Activated T-cell treated with anti-CD3 and anti-CD28 coated beads for 1 hour (primary cell): Measurements from ENCODE around the gene COASY.
"Not testable (repeated sequence)": the region's sequence is repeated elsewhere in the genome, so short reads cannot be mapped to it uniquely, and the experiment has no call there.

Source experiments
- DNase-seq: peaks from one replicate; pipeline ENCODE4 v3.0.0-alpha.2; 2020; ENCODE audit warnings: low read depth

The COASY gene

GRCh38 chr17:42531455-42532354, 30.2 kb upstream of the COASY start:
- peak; percentile 32 for DNase-seq

- no peak for DNase-seq
Measured at GRCh38 chr17:42535155-42536047, 26.5 kb upstream of the COASY start.

- peak; percentile 70 for DNase-seq
Measured at GRCh38 chr17:42536048-42536371, 25.9 kb upstream of the COASY start, which contains the start of gene NAGLU. TSS of gene NAGLU (plus strand) at chr17:42536241. CDS start at chr17:42536273, 32 bp downstream.

GRCh38 chr17:42536372-42537155, 25.4 kb upstream of the COASY start:
- DNase-seq, result peak; percentile 53

- no peak for DNase-seq
Measured at GRCh38 chr17:42537156-42537805, 24.7 kb upstream of the COASY start.

- DNase-seq, result no peak
Measured at GRCh38 chr17:42537826-42538451, 24.0 kb upstream of the COASY start.

GRCh38 chr17:42538482-42538881, 23.5 kb upstream of the COASY start:
- DNase-seq, result no peak

GRCh38 chr17:42540558-42540957, 21.4 kb upstream of the COASY start:
- not testable (repeated sequence) for DNase-seq

- no peak for DNase-seq
Measured at GRCh38 chr17:42541041-42541833, 20.7 kb upstream of the COASY start.

GRCh38 chr17:42543190-42544079, 18.5 kb upstream of the COASY start:
- no peak for DNase-seq

- no peak for DNase-seq
Measured at GRCh38 chr17:42544874-42545283, 17.1 kb upstream of the COASY start.

- not testable (repeated sequence) for DNase-seq
Measured at GRCh38 chr17:42545755-42546505, 16.0 kb upstream of the COASY start.

- DNase-seq, result no peak
Measured at GRCh38 chr17:42547001-42547461, 14.9 kb upstream of the COASY start.

GRCh38 chr17:42547698-42548069, 14.3 kb upstream of the COASY start:
- no peak for DNase-seq

- DNase-seq, result peak; percentile 73
Measured at GRCh38 chr17:42548070-42548837, 13.7 kb upstream of the COASY start.

- DNase-seq, result no peak
Measured at GRCh38 chr17:42548993-42549755, 12.8 kb upstream of the COASY start.

GRCh38 chr17:42552736-42553135, 9.2 kb upstream of the COASY start, which contains the start of gene HSD17B1:
TSS of gene HSD17B1 (plus strand) at chr17:42552923. CDS start at chr17:42552934, 11 bp downstream.
- DNase-seq, result not testable (repeated sequence)
